Liver (tissue), 3 donors: ENCODE results near the gene NPC2.

Experiments used
- CTCF ChIP-seq: fragments of 150-350 bp; IDR thresholded peaks from 2 replicates; pipeline ENCODE4 v1.5.1; 2017; ENCODE audit warnings: improper control_type of control experiment, low read depth, low read length; ENCODE audit not compliant: missing input control
- EGR1 ChIP-seq, 2 donors: IDR thresholded peaks; 2 replicates each; pipeline ENCODE4 v1.6.1; 2016 to 2018; ENCODE audit warnings: antibody characterized with exemption in 2 of 2, low read depth in 2 of 2
- HNF4G ChIP-seq: IDR thresholded peaks from 2 replicates; pipeline ENCODE4 v1.6.1; 2016; ENCODE audit warnings: antibody characterized with exemption
- SP1 ChIP-seq: IDR thresholded peaks from 2 replicates; pipeline ENCODE4 v1.6.1; 2018; ENCODE audit warnings: antibody characterized with exemption, mild to moderate bottlenecking
- TAF1 ChIP-seq: conservative IDR thresholded peaks from 2 replicates; pipeline ENCODE4 v1.6.1; 2016; ENCODE audit warnings: antibody characterized with exemption, mild to moderate bottlenecking
- TF ChIP-seq, protein P1 (sequence below): IDR thresholded peaks from 2 replicates; pipeline ENCODE4 v1.6.1; 2016; ENCODE audit warnings: antibody characterized with exemption
- donor health status: healthy.
- donor health status: healthy.

DNA sequence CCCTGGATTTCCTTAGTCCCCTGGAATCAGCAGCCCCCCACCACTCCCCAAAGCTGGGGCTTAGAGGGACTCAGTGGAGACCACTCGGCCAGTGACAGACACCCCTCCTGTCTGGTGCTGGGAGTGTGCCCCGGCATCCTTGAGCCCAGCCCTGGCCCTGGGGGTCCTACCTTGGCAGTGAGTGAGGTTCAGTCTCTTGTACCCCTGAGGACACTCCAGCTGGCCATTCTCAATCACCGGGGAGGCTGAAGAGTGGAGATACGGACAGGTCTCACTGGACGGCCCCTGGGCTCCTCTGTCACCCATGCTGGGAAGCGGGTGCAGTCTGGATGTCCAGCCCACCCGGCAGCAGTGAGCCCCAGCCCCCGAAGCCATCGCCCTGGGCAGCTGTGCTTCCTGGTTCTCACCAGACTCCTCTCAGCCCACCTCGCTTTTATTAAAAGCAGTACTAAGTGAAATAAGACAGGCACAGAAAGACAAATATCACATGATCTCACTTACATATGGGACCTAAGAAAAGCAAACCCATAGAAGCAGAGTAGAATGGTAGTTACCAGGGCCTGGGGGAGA lies 42.7 kb upstream of the NPC2 start:
- TF ChIP-seq SP1 (no peak), TAF1 (no peak), CTCF (no peak), EGR1 (IDR thresholded peaks at IDR 0.05; ENCODE audit: low read depth in 2 of 2) (no peak), HNF4G (no peak)
- TF ChIP-seq, protein P1, sequence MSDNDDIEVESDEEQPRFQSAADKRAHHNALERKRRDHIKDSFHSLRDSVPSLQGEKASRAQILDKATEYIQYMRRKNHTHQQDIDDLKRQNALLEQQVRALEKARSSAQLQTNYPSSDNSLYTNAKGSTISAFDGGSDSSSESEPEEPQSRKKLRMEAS, result no peak
